ENCODE measurements around the gene SULF2. TPM values are rescaled to one million over a fixed set of nuclear protein-coding genes. Genes with fewer than 3 reads are reported as not detected.
A peak's percentile ranks its signal among the peaks of the same experiment; 100 is the strongest.

Gene SULF2
- total and polyA plus RNA-seq, 9 of the 15 experiments (the other 6 are each of a cell fraction or from before 2014, with no cell fraction given): 0.33 TPM; not detected in 8

- no peak for TF ChIP-seq ZNF668 (CRISPR knock-in tag; IDR thresholded peaks at IDR 0.05)
- no peak for TF ChIP-seq GTF2E2 (tag; IDR thresholded peaks at IDR 0.05)
These were observed 45.0 kb downstream of the SULF2 start (continued) for GRCh38 chr20:47740121-47740861.

GRCh38 chr20:47737923-47738322 is 47.4 kb downstream of the SULF2 start:
- no peak overlapping the region for H3K4me3 ChIP-seq
- peaks cover 3 to 27% of the 10 kb centered on the region in 2 experiments; a peak in 4 of 5 replicates for H3K27me3 ChIP-seq (ENCODE audit: control insufficient read depth in 2 of 2, insufficient read depth in 2 of 2, low read length in 2 of 2)
- H3K9ac ChIP-seq (ENCODE audit: insufficient read depth in 1 of 2, low read depth in 2 of 2, low read length in 2 of 2): no peak overlapping the region
- no peak for ATAC-seq
- CTCF ChIA-PET (ENCODE audit: low intra/inter-chr PET ratio): no interaction called here
- no peaks in the 10 kb centered on the region for H3K79me2 ChIP-seq (ENCODE audit: control insufficient read depth, insufficient read depth, low read length)
- H4K20me1 ChIP-seq (replicated peaks; ENCODE audit: control insufficient read depth, insufficient read depth, low read length): no peaks in the 10 kb centered on the region
- H3K9me1 ChIP-seq (ENCODE audit: control insufficient read depth, insufficient read depth, low read length): no peaks in the 10 kb centered on the region
- TF ChIP-seq, protein P1, sequence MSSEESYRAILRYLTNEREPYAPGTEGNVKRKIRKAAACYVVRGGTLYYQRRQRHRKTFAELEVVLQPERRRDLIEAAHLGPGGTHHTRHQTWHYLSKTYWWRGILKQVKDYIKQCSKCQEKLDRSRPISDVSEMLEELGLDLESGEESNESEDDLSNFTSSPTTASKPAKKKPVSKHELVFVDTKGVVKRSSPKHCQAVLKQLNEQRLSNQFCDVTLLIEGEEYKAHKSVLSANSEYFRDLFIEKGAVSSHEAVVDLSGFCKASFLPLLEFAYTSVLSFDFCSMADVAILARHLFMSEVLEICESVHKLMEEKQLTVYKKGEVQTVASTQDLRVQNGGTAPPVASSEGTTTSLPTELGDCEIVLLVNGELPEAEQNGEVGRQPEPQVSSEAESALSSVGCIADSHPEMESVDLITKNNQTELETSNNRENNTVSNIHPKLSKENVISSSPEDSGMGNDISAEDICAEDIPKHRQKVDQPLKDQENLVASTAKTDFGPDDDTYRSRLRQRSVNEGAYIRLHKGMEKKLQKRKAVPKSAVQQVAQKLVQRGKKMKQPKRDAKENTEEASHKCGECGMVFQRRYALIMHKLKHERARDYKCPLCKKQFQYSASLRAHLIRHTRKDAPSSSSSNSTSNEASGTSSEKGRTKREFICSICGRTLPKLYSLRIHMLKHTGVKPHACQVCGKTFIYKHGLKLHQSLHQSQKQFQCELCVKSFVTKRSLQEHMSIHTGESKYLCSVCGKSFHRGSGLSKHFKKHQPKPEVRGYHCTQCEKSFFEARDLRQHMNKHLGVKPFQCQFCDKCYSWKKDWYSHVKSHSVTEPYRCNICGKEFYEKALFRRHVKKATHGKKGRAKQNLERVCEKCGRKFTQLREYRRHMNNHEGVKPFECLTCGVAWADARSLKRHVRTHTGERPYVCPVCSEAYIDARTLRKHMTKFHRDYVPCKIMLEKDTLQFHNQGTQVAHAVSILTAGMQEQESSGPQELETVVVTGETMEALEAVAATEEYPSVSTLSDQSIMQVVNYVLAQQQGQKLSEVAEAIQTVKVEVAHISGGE (CRISPR knock-in tag; IDR thresholded peaks at IDR 0.05): peak in 1 of 3 experiments; percentile 91; a peak in 2 of 6 replicates
- no peak for TF ChIP-seq SLC30A9 (CRISPR knock-in tag; IDR thresholded peaks at IDR 0.05)
- TF ChIP-seq TFE3 (CRISPR knock-in tag; IDR thresholded peaks at IDR 0.05): no peak
- no peak for TF ChIP-seq MCM7 (IDR thresholded peaks at IDR 0.05)
- no peak for TF ChIP-seq MAFF (IDR thresholded peaks at IDR 0.05; ENCODE audit: low read length)
- no peaks in the 10 kb centered on the region for H3K9me3 ChIP-seq (replicated peaks; ENCODE audit: control insufficient read depth, insufficient read depth, low read depth, low read length)
- POLR2A ChIA-PET: interaction anchor here (0.7 kb wide), 1 partner anchor 10 kb away, joined by 3 read pairs; no protein-coding TSS in a partner anchor
- no peak for DNase-seq (ENCODE audit: extremely low read depth in 1 of 4, low spot score in 3 of 4)
- H3K27ac ChIP-seq (ENCODE audit: extremely low read depth, low read depth, low read length): no peak overlapping the region
- H3K4me2 ChIP-seq (ENCODE audit: insufficient read depth, low read length): no peak overlapping the region
- FAIRE-seq: no peak
- no peaks in the 10 kb centered on the region for H3K36me3 ChIP-seq (ENCODE audit: control insufficient read depth, insufficient read depth, low read length)
- intact Hi-C loops (cut with micrococcal nuclease): no loop called here
- in situ Hi-C loops (cut with MboI): no loop called here
- no peaks in the 10 kb centered on the region for H3K4me1 ChIP-seq (replicated peaks in 1 of 2; ENCODE audit: control insufficient read depth in 2 of 2, insufficient read depth in 2 of 2, low read length in 2 of 2)
- 0% methylated on average over 8 of the region's 9 CpGs for WGBS (ENCODE audit: insufficient coverage, low coverage, missing lambda C conversion rate)
- BruUV-seq (replicated peaks): no TSS peak
- no peak overlapping the region for H2AFZ ChIP-seq (ENCODE audit: low read depth, low read length)
